HTERT RPE-1 (cell line): Measurements from ENCODE around the gene KYNU.
"Not testable (repeated sequence)": the region's sequence is repeated elsewhere in the genome, so short reads cannot be mapped to it uniquely, and the experiment has no call there.

Source experiments
- in situ Hi-C: fragments of 300-500 bp; cut with MboI; formaldehyde crosslinking; loops from 4 replicates; pipeline ENCODE4 v1.14.3; 2020; ENCODE audit warnings: low sequenced_read_pairs

Gene KYNU

DNA sequence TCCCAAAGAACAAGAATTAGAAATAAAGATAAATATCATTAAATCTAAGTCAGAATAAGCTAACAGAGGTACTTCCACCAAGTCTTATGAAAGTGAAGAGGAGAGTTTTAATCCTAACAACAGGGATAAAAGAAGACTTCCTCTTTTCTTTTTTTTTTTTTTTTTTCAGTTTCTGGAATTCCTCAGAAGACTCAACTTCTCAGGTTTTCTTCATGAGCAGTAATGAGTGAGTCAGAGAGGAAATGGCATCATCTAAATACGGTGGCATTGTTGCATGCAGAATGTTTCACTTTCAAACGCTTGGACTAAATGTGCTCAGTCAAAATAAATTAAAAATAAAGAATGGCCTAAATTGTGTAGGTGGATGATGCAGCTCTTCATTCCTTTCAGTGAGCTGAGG lies 206.2 kb downstream of the KYNU start:
- in situ Hi-C loops: no loop called here

DNA sequence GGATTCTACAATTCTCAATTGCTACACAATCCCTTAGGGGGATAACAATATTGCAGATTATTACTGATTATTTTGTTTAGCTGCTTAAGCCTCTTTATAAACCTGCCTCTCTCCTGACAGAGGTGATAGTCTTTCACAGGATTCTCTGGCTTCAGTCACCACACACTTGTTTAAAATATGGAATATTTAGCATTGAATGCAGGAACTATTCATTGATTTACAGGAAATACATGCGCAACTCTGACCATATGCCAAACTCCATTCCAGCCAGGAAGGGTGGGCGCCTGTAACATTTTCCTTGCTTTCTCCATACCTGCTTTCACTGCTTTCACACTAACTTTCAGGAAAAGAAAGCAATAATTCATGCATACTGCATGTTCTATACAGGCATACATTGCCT lies 207.0 kb downstream of the KYNU start:
- in situ Hi-C loops: no loop called here

- in situ Hi-C loops: no loop called here
Measured at GRCh38 chr2:143085125-143085784, 207.8 kb downstream of the KYNU start.

GRCh38 chr2:143087033-143087432 lies 209.6 kb downstream of the KYNU start:
- in situ Hi-C loops: no loop called here

DNA sequence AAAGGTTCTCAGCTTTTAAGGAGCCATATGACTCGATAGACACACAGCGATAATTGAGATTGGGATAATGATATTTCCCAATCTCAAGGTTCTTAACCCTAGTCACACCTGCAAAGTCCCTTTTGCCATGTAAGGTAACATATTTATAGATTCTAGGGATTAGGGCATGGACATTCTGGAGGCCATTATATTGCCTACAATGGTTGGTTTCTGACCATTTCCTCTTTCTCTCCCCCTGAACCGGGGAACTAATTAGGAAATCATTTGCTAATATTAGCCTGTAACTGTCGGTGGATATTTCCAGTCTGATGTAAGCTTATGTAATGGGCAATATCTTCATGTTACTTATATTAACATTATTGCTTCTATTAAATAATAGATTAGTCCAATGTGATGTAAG lies 210.9 kb downstream of the KYNU start:
- in situ Hi-C loops: no loop called here

DNA sequence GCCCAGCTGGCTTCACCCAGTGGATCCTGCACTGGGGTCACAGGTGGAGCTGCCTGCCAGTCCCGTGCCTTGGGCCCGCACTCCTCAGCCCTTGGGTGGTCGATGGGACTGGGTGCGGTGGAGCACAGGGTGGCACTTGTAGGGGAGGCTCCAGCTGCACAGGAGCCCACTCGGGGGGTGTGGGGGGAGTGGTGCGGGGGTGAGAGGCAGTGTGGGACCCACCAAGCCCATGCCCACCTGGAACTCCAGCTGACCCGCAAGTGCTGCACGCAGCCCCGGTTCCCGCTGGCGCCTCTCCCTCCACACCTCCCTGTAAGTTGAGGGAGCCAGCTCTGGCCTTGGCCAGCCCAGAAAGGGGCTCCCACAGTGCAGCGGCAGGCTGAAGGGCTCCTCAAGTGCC lies 212.1 kb downstream of the KYNU start:
- in situ Hi-C loops: not testable (repeated sequence)
